Fibroblast of the aortic adventitia (primary cell): ENCODE data around the gene MTRF1. TPM values are rescaled to one million over a fixed set of nuclear protein-coding genes. Genes with fewer than 3 reads are reported as not detected.

Experiments
- DNase-seq: peaks from one replicate; pipeline ENCODE4 v3.0.0-alpha.2; 2010; ENCODE audit warnings: low read depth
- H3K4me3 ChIP-seq: 2 replicates; pipeline ENCODE4 v1.5.1; 2011; ENCODE audit warnings: low read depth, mild to moderate bottlenecking, control low read depth, low read length, moderate library complexity
- total RNA-seq: library from RNA; depleted of rRNA; stranded (reverse); fragments of >200 nt; gene quantifications from 2 replicates; pipeline ENCODE4 v1.2.3, GENCODE V29; 2012; ENCODE audit warnings: low replicate concordance
- TF ChIP-seq, protein P1 (sequence below): IDR thresholded peaks from 2 replicates; pipeline ENCODE4 v1.5.1; 2011; ENCODE audit warnings: mild to moderate bottlenecking, low read length, control low read depth, inconsistent platforms; ENCODE audit not compliant: insufficient read depth

The MTRF1 gene, protein sequence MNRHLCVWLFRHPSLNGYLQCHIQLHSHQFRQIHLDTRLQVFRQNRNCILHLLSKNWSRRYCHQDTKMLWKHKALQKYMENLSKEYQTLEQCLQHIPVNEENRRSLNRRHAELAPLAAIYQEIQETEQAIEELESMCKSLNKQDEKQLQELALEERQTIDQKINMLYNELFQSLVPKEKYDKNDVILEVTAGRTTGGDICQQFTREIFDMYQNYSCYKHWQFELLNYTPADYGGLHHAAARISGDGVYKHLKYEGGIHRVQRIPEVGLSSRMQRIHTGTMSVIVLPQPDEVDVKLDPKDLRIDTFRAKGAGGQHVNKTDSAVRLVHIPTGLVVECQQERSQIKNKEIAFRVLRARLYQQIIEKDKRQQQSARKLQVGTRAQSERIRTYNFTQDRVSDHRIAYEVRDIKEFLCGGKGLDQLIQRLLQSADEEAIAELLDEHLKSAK
- total RNA-seq, result 4.3 and 11.8 TPM in 2 replicates

DNA sequence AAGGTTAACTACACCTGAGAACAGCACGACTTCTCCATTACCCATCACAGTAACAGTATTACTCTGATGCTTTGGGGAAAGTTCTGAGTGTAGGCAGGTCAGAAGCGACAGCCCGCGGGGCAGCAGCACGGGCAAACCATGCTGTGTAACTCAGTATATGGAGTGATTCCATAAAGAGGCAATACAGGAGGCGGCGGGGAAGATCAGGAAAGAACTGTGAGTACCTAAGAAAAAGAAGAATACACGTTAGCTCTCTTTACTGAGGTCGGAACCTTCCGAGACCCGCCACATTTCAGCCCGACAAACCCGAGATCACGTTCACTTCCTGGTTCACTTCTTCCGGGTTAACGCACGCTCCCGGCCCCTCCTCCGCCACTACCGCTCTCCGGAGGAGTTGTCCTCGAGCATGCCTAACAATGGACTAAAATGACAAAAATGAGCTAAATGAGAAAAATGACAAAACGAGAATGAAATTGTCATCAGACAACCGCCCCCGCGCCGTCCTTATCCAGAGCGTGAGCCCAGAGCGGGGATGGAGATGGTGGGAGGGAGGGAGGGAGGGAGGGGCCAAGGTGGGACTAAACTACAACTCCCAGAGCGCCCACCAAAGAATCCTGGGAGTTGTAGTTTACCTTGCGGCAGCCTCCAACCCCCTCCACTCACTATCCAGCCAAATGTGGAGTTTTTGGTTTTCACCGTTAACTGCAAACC, at the start of gene MTRF1:
TSS of gene MTRF1 (minus strand) at position 316 of the 711 bp plus-strand sequence. CDS start 2,669 bp downstream, outside the sequence.
- H3K4me3 ChIP-seq, result peak within 1 kb of the TSS; percentile 68
- TF ChIP-seq, protein P1, sequence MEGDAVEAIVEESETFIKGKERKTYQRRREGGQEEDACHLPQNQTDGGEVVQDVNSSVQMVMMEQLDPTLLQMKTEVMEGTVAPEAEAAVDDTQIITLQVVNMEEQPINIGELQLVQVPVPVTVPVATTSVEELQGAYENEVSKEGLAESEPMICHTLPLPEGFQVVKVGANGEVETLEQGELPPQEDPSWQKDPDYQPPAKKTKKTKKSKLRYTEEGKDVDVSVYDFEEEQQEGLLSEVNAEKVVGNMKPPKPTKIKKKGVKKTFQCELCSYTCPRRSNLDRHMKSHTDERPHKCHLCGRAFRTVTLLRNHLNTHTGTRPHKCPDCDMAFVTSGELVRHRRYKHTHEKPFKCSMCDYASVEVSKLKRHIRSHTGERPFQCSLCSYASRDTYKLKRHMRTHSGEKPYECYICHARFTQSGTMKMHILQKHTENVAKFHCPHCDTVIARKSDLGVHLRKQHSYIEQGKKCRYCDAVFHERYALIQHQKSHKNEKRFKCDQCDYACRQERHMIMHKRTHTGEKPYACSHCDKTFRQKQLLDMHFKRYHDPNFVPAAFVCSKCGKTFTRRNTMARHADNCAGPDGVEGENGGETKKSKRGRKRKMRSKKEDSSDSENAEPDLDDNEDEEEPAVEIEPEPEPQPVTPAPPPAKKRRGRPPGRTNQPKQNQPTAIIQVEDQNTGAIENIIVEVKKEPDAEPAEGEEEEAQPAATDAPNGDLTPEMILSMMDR, result no peak

DNA sequence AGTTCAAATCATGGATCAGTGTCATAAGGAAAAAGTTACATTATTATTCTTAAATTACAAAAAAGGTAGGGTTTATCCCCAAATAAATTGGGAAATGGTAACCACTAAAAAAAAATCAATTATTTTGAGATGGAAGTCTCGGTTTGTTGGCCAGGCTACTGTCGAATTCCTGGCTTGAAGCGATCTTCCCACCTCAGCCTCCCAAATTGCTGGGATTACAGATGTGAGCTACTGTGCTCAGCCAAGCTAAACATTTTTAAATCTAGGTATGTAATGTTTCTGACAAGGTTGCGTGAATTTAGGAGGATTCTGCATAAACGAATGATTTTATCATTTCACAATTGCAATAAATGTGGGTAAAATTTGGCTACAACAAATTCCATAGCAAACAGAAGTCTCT, 49.7 kb upstream of the MTRF1 start:
- H3K4me3 ChIP-seq, result peak overlapping the region; percentile 90
- DNase-seq, result peak; percentile 6
- TF ChIP-seq, protein P1, result no peak

More for the DNA sequence above, at the start of gene MTRF1:
- peak; percentile 79 for DNase-seq

DNA sequence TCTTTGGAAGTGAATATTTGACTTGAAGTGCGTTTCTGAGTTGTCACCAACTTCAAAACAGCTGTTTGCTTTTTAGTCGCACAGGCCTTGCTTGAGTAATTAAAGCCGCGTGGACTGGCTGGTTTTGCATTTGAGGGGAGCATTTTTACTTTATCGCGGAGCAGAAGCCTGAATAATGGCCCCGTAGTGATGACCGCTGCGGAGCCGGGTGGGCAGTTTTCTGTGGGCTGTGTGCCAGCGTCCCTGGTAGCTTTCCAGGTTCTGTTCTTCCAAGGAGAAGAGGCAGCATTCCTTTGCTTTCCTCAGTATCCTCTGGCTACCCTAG, 48.8 kb upstream of the MTRF1 start:
- peak overlapping the region; percentile 90 for H3K4me3 ChIP-seq
- peak; percentile 54 for DNase-seq
- TF ChIP-seq, protein P1, result no peak

DNA sequence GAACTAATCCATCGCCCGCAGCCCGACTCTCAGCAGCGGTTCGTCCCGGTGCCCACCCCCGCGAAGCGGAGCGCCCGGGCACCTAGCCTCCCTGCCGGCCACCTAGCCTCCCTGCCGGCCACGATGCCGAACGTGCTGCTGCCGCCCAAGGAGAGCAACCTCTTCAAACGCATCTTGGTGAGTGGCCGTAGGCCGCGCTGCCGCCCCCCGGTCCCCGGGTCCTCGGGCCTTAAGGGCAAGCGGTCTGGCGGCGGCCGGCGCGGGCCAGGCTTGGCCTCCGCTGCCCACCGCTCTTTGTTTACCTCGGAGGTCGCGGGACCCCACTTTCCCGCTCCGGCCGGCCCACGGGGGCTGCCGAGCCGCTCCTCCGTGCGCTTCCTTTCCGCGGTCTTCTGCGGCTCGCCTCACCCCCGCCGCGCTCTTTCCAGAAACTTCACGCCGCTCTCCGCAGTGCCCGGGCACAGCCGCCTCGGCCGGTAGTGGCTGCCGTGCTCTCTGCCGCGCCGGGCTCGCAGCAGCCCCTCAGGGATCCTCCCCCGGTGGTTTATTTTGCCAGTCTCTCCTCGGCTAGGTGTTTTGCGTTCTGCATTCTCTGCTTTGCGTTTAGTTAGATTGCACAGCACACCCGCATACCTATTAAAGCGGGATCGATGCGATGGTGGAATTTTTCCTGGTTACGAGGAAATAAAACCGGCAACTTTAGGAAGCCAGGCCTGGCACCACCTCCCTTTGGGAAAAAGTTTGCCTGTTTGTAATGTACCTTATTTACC, 48.2 kb upstream of the MTRF1 start:
- H3K4me3 ChIP-seq, result peak overlapping the region; percentile 90
- TF ChIP-seq, protein P1, result no peak
- no peak for DNase-seq

DNA sequence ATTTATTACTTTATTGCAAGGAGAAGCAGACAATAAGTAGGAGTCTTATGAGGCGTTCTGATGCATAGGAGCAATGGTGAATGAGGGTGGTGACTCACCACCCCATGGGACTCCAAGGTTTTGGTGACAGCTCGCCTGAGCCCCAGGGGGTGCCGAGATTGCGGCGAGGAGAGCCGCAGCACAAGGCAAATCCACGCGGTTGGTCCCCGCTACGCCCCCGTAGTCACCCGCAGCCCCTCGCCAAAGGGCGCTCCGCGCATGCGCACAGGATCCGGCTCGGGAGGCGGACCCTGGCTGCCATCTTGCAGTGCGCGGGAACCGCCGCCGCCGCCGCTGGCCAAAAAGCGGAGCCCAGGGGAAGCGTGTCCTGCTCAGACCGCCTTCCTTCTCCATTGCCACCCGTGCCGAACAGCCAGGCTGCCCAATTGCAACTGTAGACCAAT, 47.6 kb upstream of the MTRF1 start, which contains the start of gene NAA16:
TSS of gene NAA16 (plus strand) at position 305 of the 443 bp plus-strand sequence. CDS start 262 bp downstream, outside the sequence.
- peak; percentile 86 for DNase-seq
- peak within 1 kb of the TSS; percentile 90 for H3K4me3 ChIP-seq
- TF ChIP-seq, protein P1, result no peak
